Stimulated activated CD8-positive, alpha-beta memory T cell treated with anti-CD3 and anti-CD28 coated beads, Interleukin-4, amount 100 ng/mL, for 1 hour (primary cell): ENCODE results near the gene PDZK1.
"Not testable (repeated sequence)": the region's sequence is repeated elsewhere in the genome, so short reads cannot be mapped to it uniquely, and the experiment has no call there.

Source experiments
- DNase-seq, 2 donors: peaks; one replicate each; pipeline ENCODE4 v3.0.0-alpha.2; 2020; ENCODE audit warnings: low read depth in 2 of 2, low spot score in 1 of 2

Gene PDZK1

DNA sequence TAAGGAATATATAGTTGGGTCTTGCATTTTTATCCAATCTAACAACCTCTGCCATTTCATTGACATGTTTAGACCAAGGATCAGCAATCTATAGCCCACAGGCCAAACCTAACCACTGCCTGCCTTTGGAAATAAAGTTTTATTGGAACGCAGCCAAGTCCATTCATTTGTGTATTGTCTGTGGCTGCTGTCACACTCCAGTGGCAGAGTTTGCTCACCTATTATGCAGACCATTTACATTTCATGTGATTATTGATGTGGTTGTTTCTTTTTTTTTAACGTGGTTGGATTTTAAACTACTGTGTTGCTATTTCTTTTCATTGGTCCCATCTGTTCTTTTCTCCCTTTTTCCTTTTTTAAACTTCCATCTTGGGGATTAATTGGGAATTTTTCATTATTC lies 44.7 kb downstream of the PDZK1 start:
- not testable (repeated sequence) for DNase-seq

DNA sequence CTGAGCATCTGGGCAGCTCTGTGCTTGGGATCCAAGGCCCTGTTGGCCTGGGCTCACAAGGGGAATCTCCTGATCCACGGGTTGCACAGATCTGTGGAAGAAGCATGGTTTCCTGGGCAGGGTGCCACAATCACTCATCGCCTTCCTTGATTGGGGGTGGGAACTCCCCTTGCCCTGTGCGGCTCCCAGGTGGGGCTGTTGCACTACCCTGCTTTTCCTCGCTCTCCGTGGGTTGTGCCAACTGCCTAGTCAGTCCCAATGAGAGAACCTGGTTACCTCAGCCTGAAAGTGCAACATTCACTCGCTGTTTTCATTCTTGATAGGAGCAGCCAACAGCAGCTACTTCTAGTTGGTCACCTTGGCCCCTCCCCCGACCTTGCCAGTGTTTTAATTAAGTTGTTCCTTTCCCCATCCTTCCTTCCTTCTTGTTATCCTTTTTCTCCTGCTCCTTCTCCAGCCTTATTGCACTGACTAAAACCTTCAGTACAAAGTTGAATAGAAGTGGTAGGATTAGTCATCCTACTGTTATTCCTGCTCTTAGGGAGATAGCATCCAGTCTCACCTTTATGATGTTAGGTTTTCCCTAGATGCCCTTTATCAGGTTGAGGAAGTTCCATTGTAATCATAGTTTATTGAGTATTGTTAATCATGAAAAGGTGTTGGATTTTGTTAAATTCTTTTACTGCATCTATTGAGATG lies 50.8 kb downstream of the PDZK1 start:
- not testable (repeated sequence) for DNase-seq

DNA sequence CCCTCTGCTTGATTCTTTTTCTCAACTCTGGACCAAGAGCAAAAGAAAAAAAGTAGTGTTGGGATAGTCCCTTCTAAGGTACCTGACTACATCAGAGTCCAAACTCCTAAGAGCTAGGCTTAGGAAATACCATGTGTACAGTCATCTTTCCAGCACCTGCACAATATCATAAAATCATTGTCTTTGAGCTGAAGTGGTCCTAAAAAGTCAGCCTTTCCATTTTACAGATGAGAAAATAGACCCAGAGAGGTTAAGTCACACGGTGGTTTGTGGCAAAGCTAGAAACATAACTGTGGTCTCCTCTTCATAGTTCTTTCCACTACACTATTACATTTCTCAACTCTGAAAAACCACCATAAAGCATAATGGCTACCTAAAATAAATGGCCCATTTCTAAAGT lies 63.2 kb downstream of the PDZK1 start:
- DNase-seq, result not testable (repeated sequence)

DNA sequence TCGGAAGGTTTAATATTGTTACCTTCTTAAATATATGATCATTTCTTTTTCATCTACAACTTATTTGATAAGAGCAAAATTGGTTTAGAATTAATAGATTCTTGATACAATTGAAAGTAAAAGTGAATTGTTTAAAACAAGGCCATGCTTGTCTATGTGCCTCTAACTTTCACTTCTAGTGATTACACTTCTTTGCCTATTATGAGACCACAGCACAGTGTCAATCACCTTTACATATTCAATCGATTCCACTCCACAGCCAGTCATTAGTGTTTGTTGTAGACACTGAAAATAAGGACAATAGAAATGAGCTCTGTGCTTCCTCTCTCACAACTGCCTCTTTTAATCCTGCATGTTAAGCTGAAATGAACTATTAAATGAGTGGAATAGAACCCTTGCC lies 65.3 kb downstream of the PDZK1 start:
- not testable (repeated sequence) for DNase-seq

DNA sequence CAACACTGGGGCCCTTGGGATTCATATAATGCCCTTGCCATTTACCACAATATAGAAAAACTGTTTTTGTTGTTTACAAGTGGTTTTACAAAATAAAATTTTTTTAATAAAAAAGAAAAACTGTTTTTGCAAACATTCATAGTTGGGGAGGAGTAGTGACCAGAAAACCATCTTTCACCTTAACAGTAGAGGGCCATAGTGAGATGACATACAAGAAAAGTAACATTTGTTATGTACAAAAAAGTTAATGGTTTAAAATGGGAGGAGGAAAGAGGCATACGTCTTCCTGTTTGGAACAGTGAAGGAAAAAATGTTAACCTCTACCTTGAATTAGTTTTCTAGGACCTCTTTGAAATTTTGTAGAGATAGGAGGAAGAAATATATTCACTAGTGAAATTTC lies 70.9 kb downstream of the PDZK1 start:
- DNase-seq, result not testable (repeated sequence)

DNA sequence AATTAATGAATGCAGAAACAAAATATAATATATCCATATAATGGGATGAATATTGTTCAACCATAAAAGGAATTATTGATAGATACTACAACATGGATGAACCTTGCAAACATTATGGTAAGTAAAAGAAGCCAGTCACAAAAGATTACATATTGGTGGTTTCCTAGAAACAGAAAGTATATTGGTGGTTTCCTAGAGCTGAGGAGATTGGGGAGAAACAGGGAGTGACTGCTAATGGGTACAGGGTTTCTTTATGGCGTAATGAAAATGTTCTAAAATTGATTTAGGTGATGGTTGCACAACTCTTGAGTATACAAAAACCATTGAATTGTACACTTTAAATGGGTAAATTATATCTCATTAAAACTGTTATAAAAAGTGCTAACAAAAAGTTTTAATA lies 85.0 kb downstream of the PDZK1 start:
- DNase-seq, result not testable (repeated sequence)
